Measurements from ENCODE around the gene A3GALT2. TPM values are rescaled to one million over a fixed set of nuclear protein-coding genes. Genes with fewer than 3 reads are reported as not detected.

Gene A3GALT2
- total RNA-seq, 1 experiment from 2014 or later = not detected

DNA sequence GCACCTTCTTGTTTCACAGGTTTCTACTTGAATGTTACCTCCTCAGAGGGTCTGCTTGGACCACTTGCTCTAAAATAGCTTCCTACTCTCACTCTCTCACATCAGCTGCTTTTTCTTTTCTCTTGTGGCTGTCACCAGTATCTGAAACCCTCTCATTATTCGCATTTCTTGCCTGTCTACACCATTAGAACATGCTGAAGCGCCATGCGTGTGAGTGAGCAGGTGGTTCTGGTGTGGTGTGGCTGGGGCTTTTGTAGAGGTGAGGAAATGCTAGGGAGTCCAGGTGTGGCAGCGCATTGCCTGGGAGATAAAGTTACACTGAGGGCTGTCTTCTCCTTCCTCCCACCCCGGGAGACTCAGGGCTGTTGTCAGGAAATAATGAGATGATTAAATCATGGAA lies 60.5 kb downstream of the A3GALT2 start:
- in situ Hi-C loops (cut with HindIII; ENCODE audit: low pct_unique_long_range_greater_than_20kb, low sequenced_read_pairs) (no loop called here), intact Hi-C loops (cut with micrococcal nuclease; ENCODE audit: unreplicated experiment) (no loop called here)
- Histone ChIP-seq H3K36me3 (ENCODE audit: control insufficient read depth, insufficient read depth, low read length) (no peaks in the 10 kb centered on the region), H3K4me3 (ENCODE audit: low read depth in 2 of 2, low read length in 2 of 2) (no peak overlapping the region), H3K9me3 (ENCODE audit: control insufficient read depth, insufficient read depth, low read depth, low read length) (no peaks in the 10 kb centered on the region), H3K4me1 (ENCODE audit: control insufficient read depth, insufficient read depth, low read length) (peaks cover 11% of the 10 kb centered on the region), H3K27ac (ENCODE audit: low read length) (no peak overlapping the region), H3K27me3 (ENCODE audit: control insufficient read depth, insufficient read depth, low read length) (no peaks in the 10 kb centered on the region)
- ATAC-seq (no peak), DNase-seq (ENCODE audit: low read depth, low spot score) (no peak)
- POLR2A ChIA-PET = no interaction called here
- TF ChIP-seq POLR2AphosphoS5 (IDR thresholded peaks at IDR 0.05; ENCODE audit: low read depth, low read length) (no peak), TCF7L2 (IDR thresholded peaks at IDR 0.05; ENCODE audit: low read depth, low read length) (no peak), REST (IDR thresholded peaks at IDR 0.05; ENCODE audit: insufficient read depth in 1 of 2, low read depth in 2 of 2, low read length in 1 of 2) (no peak), SIN3A (IDR thresholded peaks at IDR 0.05; ENCODE audit: borderline replicate concordance, insufficient read depth, low read depth, low read length) (no peak)
- TF ChIP-seq, protein P1, sequence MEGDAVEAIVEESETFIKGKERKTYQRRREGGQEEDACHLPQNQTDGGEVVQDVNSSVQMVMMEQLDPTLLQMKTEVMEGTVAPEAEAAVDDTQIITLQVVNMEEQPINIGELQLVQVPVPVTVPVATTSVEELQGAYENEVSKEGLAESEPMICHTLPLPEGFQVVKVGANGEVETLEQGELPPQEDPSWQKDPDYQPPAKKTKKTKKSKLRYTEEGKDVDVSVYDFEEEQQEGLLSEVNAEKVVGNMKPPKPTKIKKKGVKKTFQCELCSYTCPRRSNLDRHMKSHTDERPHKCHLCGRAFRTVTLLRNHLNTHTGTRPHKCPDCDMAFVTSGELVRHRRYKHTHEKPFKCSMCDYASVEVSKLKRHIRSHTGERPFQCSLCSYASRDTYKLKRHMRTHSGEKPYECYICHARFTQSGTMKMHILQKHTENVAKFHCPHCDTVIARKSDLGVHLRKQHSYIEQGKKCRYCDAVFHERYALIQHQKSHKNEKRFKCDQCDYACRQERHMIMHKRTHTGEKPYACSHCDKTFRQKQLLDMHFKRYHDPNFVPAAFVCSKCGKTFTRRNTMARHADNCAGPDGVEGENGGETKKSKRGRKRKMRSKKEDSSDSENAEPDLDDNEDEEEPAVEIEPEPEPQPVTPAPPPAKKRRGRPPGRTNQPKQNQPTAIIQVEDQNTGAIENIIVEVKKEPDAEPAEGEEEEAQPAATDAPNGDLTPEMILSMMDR (IDR thresholded peaks at IDR 0.05) = no peak
- CTCF ChIA-PET = interaction anchor here (1.6 kb wide), 1 partner anchor 35 kb away, joined by 4 read pairs; no protein-coding TSS in a partner anchor
- BruUV-seq (replicated peaks) = no TSS peak

DNA sequence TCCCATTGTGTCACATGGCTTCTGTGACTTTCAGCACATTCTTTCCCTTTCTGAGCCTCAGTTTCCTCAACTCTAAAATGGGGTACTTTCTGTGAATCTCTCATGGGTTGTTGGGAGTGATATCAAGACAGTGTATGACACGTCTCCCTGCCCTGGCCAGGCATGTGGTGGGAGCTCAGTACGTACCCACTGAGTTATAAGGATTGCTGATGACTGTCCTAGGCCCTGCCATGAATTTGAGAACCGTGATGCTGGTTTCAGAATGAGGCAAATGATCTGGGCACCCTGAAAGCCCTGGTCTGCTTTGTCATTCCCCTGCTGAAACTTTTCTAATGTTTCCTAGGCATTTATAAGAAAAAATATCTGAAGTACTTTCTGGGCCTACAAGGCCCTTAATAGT lies 61.0 kb downstream of the A3GALT2 start:
- no peaks in the 10 kb centered on the region for H3K36me3 ChIP-seq (ENCODE audit: control insufficient read depth, insufficient read depth, low read length)
- intact Hi-C loops (cut with micrococcal nuclease; ENCODE audit: unreplicated experiment) = no loop called here
- BruUV-seq (replicated peaks) = no TSS peak
- ChIA-PET POLR2A (no interaction called here), CTCF (interaction anchor here (0.6 kb wide), 1 partner anchor 36 kb away, joined by 3 read pairs; no protein-coding TSS in a partner anchor)
- H3K4me1 ChIP-seq (ENCODE audit: control insufficient read depth, insufficient read depth, low read length) = peaks cover 11% of the 10 kb centered on the region
- in situ Hi-C loops (cut with HindIII; ENCODE audit: low pct_unique_long_range_greater_than_20kb, low sequenced_read_pairs) = no loop called here
- DNase-seq (ENCODE audit: low read depth, low spot score) = no peak
- H3K9me3 ChIP-seq (ENCODE audit: control insufficient read depth, insufficient read depth, low read depth, low read length) = no peaks in the 10 kb centered on the region
- ATAC-seq = no peak
- no peaks in the 10 kb centered on the region for H3K27me3 ChIP-seq (ENCODE audit: control insufficient read depth, insufficient read depth, low read length)
- TF ChIP-seq, protein P1 (IDR thresholded peaks at IDR 0.05) = no peak
- TF ChIP-seq SIN3A (IDR thresholded peaks at IDR 0.05; ENCODE audit: borderline replicate concordance, insufficient read depth, low read depth, low read length) (no peak), REST (IDR thresholded peaks at IDR 0.05; ENCODE audit: insufficient read depth in 1 of 2, low read depth in 2 of 2, low read length in 1 of 2) (no peak), TCF7L2 (IDR thresholded peaks at IDR 0.05; ENCODE audit: low read depth, low read length) (no peak), POLR2AphosphoS5 (IDR thresholded peaks at IDR 0.05; ENCODE audit: low read depth, low read length) (no peak)
- no peak overlapping the region for H3K4me3 ChIP-seq (ENCODE audit: low read depth in 2 of 2, low read length in 2 of 2)
- no peak overlapping the region for H3K27ac ChIP-seq (ENCODE audit: low read length)
